Uterus (tissue), 2 donors: Measurements from ENCODE around the gene SCTR.

Source experiments
- CTCF ChIP-seq, 4 experiments: fragments of 200-600 bp in 2 of 4; fragments of 450-650 bp in 2 of 4; sonication (generic) in 2 of 4; IDR thresholded peaks; one replicate each; pipeline ENCODE4 v1.5.1; 2016 to 2019; ENCODE audit warnings: antibody characterized with exemption in 4 of 4, mild to moderate bottlenecking in 2 of 4, moderate library complexity in 1 of 4
- POLR2A ChIP-seq, 2 donors: fragments of 450-650 bp; IDR thresholded peaks; one replicate each; pipeline ENCODE4 v1.6.1; 2016; ENCODE audit warnings: antibody characterized with exemption in 2 of 2, mild to moderate bottlenecking in 1 of 2, moderate library complexity in 1 of 2

GRCh38 chr2:119429225-119429981 lies 94.9 kb downstream of the SCTR start:
- no peak for TF ChIP-seq POLR2A (IDR thresholded peaks at IDR 0.05)
- no peak for TF ChIP-seq CTCF (IDR thresholded peaks at IDR 0.05)
